Activated CD4-positive, alpha-beta T cell treated with anti-CD3 and anti-CD28 coated beads, Interleukin-2, amount 50 U/mL, for 16 hours (primary cell): ENCODE data around the gene PLXNC1.

Source experiments
- DNase-seq: peaks from one replicate; pipeline ENCODE4 v3.0.0-alpha.2; 2020

The PLXNC1 gene

DNA sequence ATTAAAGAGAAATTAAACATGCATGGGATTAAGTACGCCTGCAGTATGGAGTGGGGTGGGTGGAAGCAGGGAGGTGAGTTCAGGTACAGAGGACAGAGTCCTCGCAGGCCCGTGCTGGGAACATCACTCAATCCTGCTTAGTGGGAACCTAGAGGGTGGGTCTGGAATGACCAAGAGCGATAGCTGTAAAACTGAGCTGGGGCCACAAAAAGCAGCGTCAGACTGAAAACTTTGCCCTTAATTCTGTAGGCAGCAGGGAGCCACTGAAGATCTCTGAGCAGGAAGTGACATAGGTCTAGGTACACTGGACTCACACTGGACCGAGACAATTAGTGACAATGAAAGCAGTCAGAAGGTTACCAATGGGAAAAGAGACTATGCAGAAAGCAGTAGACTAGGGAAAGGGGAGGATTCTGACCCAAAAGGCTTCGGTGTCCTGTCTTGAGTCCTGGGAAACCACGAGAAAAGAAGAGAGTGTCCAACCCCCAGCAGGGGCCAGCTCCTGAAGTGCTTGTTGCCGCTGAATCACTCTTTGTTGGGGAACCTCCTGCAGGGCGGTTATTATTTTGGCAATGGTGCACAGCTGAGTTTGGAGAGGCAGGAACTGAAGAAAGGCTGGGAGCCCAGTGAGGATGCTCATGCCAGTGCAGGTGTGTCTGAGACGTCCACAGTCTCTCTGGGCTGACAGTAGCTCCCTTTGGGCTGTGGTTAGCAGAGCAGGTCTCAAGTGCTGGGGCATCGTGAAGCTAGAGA, 97.4 kb downstream of the PLXNC1 start:
- no peak for DNase-seq

DNA sequence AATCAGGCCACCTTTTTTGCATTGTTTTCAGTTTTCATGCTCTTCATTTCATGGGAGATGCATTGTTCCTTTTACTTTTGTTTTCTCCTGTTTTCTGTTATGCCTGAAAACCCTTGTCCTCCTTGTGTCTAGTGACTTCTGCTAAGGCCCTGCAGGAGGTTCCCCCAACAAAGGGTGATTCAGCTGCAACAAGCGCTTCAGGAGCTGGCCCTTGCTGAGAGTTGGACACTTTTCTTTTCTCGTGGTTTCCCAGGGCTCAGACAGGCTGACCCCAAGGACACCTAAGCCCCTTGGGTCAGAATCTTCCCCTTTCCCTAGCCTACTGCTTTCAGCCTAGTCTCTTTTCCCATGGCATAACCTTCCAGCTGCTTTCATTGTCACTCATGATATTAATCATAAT, 98.9 kb downstream of the PLXNC1 start:
- no peak for DNase-seq

DNA sequence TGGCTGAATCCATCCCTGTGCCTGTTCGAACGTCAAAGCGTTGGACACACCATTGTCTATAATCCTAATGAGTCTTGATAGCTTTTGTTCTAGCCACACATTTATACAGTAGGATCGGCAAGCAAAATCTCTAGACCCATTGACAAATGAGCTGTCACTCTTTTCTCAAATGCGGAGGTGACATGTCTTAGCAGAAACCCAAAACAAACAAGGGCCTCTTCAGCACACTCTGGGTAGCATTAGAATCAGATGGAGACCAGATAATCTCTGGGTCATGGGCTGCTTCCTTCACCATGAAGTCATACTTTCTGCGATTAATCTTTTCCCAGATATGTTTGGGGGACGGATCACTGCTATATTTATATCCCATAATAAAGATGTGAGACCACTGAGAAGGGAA, 100.2 kb downstream of the PLXNC1 start:
- DNase-seq, result no peak

DNA sequence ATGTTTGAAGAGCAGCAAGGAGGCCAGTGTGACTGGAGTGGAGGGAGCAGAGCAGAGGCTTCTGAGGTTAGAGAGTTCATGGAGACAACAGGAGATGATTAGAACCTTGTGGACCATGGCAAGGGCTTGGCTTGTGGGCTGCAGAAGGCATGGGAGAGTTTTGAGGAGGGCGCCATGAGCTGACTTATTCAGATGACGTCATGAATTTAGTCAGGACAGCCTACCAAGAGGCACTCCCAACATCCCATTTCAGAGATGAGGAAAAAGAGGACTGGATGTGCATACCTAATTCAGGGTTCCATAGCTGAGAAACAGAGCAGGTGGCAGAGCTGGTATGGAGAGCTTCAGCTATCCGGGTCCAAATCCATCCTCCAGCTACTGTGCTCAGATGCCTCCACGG, 101.8 kb downstream of the PLXNC1 start:
- DNase-seq, result no peak

DNA sequence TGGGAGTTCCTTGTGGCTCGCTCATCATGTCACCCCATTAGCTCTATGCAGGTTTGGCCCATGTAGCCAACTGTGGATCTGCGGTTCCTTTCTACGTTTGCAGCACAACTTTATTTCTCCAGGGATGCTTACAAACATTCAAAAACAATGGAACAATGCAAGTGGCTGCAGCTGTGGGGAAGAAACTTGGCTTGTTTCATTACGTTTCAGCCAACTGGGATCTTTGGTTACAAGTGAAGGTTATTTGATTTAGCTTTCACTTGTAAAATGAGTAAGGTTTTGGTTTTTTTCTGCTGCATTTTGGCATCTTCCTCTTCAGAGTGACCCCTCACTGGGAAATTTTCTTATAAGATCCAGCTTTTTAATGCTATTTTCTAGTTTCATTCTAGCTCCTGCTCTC, 105.9 kb downstream of the PLXNC1 start:
- no peak for DNase-seq

DNA sequence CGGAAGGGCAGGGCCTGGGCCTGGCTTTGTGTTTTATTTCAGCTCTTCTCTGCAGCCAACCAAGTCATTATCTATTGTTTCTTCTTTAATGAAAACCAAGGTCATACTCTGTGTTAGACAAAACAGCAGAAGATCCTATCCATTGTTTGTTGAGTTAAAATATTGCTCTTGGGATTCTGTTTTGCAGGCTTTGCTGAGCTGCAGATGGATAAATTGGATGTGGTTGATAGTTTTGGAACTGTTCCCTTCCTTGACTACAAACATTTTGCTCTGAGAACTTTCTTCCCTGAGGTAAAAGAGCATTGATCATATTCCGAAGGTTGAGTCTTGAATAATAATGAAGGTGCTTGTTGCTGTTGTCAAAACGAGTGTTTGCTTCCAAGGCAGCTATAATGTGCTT, 106.6 kb downstream of the PLXNC1 start:
- no peak for DNase-seq

DNA sequence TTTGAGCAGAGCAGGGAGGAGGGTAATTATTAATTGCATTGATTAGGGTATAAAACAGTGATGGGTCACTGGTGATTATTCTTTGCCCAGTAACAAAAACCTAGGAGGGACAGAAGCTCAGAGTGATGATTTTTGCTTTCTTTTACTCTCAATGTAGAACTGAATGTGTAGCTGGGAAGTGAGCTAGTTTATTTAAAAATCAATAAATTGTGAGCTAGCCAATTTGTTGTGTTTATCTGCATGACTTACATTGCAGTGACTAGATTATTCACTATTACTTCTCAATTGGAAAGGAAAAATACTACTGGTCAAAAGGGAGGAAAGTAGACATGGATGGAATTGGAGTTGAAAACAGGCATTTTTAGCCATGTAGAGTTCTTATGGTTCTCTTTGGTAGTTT, 107.1 kb downstream of the PLXNC1 start:
- no peak for DNase-seq

DNA sequence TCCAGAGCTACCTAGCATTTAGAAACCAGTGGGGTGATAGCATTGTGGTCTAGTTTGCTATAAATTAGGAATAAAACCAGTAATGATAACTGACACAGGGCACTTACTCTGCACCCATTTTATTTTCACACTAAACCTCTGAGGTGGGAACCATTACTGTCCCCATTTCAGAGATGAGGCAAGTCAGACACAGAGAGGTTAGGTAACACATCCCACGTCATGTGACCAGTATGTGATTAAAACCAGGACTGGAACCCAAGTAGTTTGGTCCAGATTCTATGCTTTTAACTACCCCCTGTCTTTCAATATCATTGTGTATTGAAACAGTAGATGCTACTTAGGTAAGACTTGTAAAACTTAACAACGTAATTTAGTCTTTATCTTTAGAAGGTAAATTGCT, 110.2 kb downstream of the PLXNC1 start:
- DNase-seq, result peak; percentile 53

DNA sequence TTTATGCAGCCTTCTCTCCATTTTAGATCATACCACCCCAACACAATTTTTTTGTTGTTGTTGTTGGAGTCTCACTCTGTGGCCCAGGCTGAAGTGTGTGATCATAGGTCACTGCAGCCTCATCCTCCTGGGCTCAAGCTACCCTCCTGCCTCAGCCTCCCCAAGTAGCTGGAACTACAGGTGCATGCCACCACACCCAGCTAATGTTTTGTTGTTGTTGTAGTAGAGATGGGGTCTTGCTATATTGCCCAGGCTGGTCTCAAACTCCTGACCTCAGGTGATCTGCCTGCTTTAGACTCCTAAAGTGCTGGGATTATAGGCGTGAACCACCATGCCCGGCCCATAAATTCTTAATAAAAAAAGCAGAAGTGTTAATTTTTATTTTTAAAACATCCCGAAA, 111.6 kb downstream of the PLXNC1 start:
- DNase-seq, result no peak

DNA sequence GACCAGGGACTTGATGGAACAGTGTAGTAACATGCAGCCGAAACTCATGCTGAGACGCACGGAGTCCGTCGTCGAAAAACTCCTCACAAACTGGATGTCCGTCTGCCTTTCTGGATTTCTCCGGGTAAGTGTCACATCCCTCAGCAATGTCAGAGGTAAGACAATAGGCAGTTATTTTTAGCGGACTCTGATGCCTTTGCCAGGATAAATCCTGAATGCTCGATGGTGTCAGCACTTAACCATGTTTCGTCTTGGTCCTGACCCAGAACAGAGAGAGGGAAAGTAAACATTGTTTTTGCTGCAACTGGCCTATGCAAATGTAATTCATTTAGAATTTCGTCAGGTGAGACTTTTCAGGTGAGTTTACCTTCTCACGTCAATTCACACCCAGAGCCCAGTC, 112.3 kb downstream of the PLXNC1 start:
- no peak for DNase-seq

DNA sequence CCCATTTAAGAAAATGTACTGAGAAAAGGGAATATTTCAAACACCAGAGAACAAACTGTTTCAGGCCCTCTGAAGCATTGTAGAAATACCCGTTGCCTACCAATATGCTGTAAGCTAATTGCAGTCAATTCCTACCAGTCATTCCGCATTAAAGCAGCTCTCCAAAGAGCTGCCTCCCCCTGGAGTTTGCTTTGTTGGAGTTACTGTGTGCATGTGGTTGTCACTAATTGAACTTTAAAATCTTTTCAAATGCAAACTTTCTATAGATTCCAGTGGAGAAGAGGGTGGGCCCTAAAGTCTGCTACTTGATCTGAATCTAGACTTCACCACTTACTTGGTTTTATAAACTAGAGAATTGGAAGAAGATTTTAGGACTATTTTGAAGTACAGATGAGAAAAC, 112.7 kb downstream of the PLXNC1 start:
- no peak for DNase-seq

DNA sequence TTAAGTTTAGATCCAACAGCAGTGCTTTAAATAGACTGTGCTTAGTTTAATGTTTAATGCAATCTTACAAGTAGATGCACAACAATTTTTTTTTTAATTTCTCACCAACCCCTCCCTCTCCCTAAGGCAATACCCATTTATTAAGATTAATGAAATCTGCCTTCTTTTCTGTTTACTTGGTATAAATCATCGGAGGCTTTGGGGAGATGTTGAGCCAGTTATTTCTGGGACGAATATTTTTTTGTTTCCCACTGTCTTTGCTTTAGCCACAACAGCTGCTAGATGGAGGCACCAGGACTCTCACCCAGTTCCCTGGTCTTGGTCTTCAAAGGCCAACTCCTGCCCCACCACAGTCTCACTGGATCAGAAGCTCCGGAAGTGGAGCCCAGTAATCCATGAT, 113.4 kb downstream of the PLXNC1 start:
- DNase-seq, result no peak

DNA sequence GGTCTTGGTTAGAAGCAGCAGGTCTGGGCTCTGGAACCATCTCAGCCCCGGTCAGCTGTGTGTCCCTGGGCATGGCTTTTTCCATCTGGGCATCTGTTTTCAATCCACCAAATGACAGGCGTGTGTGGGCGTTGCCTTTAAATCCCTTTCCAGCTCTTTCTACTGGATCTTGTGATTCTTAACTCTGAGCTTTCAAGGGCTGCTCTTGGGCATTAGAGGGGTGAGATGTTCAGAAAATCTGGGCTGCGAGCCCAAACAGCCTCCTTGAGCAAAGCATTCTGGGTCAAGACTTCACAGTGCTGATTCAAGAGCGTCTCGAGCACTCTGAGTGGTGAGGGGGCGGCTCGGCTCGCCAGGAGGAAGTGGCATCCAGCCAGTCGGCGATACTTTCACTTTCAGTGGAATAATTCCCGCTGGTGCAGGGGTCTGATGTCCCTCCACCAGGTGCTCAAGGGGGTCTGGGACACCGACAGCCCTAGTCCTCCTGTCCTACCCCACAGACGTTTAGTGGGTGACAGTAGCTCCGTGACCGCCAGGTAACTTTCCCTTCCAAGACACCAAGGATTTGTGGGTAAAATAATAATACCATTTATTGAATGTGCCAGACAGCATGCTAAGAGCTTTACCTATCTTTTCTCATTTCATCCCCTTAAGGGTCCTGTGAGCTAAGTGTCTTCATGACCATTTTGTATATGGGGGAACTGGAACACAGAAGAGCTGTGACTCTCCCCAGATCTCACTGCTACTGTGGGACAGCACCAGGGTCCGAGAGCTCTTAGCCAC, 114.0 kb downstream of the PLXNC1 start:
- DNase-seq, result peak; percentile 76

DNA sequence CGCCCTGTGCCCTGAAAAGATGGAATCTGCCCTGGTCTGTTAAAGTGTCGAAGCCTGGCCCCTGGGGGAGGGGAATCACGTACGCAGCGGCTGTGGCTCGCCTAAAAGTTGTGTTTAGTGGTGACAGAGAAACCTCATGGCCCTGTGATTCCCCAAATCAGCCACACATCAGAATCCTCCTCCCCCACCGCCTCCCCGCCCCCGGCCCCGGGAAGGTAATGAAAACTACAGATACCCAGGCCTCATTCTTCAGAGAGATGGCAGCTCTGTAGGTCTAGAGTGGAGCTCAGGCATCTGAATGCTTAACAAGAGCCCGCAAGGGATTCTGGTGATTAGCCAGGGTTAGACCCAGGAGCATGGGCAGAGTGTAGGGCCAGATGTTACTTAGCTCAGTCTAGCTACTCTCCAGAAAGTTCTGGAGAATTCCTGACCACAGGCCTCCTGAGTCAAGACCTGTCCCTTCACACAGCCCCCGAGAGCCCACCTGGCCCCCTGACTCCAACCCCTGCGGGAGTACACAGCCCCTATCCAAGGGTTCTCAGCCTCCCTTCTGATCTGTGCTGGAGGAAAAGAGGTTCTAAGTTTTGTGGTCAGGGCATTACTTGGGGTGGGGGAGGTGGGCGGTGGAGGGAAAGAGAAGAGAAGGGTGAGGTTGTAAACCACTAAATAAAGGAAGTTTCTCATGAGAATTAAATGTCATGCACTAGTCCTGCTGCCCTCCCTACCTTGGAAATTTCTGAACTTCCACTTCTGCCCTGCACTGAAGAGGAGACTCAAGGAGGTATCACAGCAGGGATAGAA, 114.8 kb downstream of the PLXNC1 start:
- peak; percentile 70 for DNase-seq

DNA sequence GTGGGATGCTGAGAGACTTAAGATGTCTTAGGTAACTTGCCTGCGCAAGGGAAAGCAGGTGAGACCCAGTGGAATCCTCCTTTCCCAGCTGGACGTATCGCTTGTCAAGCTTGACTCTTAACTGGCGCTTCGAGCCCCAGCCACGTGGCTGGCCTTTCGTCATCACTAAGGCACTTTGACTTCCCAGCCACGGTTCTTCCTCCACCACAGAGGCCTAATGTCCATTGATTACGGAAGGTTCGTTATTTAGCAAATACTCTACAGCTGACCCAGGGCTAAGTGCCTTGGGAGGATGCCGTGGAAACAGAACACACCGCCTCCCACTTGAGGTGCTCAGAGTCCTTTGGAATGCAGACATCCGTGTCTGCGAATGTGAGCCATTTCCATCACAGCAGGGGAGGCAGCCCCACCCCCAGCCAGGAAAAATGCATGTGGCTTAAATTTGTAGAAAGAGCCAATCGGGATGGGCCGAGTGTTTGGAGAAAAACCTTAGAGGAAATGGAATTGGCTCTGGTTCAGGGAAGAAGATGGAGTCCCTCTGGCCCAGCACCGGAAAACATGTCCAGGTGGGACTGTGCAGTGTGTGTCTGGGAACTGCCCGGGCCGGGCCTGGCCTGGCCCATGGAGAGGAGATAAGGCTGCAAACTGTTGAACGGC, 115.7 kb downstream of the PLXNC1 start:
- DNase-seq, result no peak

DNA sequence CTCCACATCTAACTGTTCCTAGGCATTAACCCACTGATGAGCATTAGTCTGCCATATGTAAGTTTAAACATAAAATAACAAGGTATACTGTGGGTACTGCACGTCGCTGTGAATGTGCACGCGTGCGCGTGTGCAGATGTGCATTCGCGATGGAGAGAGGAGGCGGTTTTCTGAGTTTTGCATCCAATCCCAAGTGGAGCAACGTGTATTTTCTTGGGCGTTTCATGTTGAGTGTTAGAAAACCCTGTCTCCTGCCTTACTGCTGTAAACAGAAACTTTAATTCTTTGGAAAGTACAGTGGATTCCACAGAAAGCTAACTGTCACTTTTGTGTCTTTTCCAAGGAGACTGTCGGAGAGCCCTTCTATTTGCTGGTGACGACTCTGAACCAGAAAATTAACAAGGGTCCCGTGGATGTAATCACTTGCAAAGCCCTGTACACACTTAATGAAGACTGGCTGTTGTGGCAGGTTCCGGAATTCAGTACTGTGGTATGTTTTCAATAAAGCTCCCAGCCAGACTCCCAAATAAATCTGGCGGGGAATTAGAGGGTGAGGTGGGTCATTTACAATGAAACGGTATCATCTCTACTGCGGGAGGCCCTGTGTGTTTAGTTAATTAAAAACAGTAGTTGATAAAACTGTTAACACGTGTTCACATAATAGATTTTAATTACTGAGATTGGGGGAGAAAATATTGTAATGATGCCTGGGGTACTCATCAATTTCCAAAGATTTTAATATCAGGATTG, 116.5 kb downstream of the PLXNC1 start:
- no peak for DNase-seq

DNA sequence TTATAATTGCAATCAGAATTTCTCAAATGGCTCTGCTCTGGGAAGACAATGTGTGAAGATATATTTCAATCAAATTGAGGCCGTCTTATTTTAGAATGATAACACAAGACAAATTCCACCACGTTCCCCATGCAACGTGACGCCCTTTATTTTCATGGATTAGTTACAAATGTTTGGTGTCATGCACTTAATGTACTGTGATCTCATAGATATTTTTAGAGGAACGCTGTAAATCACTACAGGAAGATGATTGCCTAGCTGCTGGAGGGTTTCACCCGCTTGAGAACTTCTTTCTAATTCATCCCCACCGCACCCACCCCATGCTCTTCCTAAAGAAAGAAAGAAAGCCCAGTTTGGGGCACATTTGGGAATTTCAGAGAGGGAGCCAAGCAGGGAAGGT, 117.2 kb downstream of the PLXNC1 start:
- DNase-seq, result no peak

DNA sequence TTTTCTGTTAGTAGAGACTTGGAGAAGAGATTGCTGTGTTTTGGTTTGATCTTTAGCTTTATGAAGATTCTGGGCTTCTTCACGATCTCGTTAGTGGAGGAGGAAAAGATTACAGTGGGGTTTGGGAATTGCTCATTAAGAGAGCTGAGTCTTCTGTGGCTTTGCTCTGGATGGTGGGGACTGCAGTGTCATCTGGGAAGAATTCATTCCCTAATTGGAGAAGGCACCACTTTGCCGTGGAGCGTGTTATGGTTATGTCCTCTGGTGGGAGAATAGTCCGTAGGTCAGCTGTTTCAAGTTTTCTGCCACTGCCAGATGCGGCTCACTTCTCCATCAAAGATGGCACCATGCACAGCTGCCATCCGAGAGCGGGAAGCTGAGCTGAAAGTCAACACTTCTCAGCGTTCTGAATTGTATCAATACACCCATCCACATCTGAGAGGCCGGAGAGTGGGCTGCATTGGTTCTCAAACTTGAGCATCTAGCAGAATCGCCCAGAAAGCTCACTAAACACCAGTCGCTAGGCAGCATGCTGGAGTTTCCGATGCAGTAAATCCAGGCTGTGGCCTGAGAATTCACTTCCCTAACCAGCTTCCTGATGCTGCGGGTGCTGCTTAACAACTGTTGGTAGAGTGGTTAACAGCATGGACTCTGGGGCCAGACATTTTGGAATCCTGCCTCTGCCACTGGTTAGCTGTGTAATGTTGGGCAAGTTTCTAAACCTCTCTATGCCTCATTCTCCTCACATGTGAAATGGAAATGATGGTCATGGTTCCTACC, 117.8 kb downstream of the PLXNC1 start:
- DNase-seq, result no peak

DNA sequence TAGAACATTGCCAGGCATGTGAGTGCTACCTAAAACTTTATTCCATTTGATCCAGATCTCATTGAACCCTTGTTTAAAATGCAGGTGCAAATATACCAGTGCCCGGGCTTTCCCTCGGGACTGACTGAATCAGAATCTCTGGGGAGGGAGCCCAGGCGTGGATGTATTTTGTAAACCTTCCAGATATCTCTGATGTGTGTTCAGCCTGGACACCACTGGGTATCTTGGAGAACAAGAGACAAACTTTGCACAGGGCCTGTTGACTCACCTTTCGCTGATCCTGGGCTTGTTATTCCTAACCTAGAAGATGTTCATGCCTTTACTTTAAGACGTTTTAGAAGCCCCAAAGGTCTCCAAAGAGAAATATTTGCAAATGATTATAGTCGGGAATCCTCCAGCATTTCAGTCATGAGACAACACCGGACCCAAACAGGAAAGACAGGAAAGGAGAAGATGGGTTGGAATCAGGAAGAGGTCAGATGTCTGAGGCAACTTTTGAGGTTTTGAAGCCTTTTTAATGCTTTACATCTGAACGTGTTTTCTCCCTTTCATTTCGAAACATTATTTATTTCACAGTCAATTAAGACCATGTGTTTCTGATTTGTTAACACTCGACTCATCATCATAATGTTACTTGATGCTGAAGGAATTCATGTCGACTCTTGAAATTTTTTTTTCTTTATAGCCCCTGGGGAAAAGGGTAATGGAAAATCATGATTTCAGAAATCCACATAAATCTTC, 118.6 kb downstream of the PLXNC1 start:
- no peak for DNase-seq

DNA sequence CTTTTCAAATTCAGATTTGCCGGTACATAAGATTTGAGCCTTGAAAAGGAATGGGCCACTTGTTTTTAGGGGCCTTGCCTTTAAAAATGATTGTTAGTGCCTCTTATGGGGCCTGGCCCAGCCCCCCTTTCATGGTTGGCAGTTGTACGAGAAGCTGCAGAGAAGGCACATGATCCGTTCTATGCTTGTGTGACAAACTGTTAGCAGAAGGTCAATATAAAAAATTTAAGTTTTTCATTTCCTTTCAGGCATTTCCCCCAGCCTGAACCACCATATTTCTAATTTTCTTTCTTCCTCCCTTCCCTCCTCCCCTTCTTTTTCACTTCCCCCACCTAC, 119.1 kb downstream of the PLXNC1 start:
- DNase-seq, result no peak

DNA sequence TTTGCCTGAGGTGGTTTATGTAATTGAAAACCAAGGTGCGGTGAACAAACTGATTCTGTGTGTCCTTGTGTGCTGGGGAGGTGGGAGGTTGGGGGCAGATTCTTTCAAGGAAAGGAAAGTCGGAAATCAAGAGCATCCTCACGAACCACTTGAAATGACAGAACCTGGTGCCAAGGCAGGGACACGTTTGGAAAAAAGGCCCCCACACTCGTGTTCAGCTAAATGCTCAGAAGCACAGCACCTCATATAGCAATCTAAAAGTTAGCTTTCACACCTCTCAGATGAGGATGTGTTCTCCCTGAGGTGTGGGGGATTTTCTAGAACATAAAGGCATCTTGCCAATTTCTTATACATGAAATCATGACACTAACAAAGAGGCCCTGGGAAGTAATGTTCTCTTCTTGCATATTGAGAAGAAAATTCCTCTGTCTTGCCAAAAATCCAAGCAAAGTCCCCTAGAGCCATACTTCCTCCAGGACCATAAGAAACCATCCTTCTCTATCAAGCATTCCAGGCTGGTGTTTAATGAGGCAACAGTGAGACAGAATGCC, 119.6 kb downstream of the PLXNC1 start:
- no peak for DNase-seq
